CD4-positive, alpha-beta T cell treated with Interleukin-6 for 4 hours (primary cell): ENCODE measurements around the gene ZRANB1.

Experiments
- DNase-seq: peaks from one replicate; pipeline ENCODE4 v3.0.0-alpha.2; 2020; ENCODE audit warnings: mixed read lengths

ZRANB1 gene

DNA sequence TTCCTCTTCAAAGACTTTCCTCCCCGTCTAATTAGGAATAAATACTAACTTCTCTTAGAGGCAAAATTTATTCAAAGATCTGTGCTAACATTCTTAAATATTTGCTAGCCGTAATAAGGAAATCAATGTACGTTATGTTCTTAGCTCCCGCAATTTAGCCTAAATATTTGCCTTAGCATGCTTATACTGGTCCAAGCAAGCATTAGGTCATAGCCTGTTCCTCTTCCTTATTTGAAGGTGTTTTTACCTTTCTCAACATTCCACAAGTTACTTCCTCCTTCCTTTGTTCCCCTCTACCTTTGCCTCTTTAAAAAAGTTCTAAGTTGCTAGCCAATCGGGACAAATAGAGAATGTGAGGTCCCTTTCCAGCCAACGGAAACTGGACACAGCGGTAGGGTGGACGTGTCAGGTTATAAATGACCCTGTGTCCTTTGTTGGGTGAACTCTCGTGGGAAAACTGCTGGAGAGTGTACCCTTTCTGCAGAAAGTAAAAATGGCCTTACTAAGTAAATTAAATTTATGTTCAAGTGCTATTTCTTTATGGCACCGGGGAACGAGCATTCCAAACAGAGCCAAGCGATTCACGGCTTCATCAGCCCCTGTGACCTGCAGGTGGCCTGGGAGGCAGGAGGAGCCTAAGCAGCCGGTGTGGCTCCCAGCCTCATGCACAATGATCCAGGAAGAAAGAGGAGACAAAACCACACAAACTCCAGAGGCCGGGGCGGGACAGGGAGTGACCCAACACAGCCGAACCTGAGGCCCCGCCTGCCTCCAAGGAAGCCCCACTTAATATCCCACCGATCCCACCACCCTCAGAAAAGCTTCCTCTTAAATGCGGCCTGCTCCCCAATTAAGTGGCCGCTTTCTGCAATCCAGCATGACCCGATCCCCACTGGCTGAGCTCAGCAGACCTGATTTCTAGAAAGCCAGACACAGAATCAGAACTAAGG, 67.0 kb downstream of the ZRANB1 start:
- no peak for DNase-seq

DNA sequence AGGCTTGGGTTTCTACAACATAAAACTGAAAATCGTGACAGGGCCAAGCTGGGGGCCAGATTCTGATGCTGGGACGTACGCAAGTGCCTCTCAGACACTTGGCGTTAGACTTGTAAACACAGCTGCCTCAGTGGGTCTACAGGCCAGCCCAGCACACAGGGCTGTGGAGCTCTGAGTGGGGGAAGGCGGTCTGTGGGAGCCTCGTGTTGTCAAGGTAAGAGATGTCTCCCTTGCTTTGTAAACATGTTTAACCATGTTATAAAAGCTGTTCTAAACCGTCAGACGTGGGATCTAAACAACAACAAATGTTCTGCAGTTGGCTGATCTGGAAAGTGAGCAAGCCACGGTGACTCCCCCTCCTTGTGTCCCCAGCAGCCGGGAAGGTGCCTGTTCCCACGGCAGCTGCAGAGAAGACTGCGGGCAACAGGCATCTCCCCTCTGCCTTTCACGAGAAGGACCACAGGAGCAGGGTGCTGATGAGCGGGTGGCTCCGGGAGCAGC, 67.8 kb downstream of the ZRANB1 start:
- DNase-seq: no peak

DNA sequence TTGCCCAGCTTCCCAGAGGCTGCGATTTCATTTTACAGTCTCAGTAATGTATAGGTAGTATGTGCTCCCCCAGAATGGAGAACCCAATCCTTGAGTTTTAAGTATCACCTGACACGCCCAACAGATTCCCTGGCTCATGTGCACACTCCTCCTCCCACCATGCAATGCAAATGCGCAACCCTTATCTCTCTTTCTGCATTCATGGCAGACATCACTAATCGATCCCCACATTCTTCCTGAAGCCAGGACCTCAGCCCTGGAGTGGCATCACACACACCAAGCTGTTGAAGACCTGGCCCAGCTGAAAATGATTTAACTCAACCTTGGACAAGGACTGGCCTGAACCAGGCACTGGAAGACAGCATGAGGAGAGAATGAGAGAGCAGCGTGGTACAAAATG, 68.4 kb downstream of the ZRANB1 start:
- no peak for DNase-seq

DNA sequence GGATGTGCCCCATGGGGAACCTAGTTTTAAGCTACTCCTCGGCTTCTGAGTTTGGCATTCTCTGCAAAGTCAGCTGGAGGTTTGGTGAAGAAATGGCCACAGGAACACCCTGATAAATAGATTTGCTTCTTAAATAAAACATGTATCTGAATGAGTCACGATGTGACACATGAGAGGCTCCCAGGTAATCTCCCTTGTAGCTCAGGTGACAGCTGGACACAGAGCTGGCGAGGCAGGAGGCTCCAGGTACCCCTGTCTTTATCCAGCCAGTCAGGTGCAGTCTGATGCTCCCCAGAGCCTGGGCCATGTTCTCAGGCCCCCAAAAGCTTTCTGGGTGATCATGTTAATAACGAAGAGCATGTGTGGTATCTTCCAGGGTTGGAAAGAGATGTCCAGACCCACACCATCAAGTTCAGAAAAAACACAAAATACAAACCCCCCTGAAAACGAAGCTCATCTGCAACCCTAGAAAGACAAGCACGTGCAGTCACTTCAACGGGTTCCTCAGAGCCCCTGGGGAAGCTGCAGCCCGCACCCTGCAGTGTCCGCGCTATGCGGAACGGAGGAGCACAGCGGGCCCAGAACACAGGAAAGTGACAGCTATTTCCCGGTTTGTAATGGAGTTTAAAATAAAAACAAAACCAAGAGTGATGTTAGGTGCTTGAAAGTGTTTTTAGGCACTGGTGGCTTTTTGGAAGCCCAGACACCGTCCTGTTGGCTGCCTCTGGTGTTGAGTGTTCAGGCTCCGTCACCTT, 69.4 kb downstream of the ZRANB1 start:
- no peak for DNase-seq

DNA sequence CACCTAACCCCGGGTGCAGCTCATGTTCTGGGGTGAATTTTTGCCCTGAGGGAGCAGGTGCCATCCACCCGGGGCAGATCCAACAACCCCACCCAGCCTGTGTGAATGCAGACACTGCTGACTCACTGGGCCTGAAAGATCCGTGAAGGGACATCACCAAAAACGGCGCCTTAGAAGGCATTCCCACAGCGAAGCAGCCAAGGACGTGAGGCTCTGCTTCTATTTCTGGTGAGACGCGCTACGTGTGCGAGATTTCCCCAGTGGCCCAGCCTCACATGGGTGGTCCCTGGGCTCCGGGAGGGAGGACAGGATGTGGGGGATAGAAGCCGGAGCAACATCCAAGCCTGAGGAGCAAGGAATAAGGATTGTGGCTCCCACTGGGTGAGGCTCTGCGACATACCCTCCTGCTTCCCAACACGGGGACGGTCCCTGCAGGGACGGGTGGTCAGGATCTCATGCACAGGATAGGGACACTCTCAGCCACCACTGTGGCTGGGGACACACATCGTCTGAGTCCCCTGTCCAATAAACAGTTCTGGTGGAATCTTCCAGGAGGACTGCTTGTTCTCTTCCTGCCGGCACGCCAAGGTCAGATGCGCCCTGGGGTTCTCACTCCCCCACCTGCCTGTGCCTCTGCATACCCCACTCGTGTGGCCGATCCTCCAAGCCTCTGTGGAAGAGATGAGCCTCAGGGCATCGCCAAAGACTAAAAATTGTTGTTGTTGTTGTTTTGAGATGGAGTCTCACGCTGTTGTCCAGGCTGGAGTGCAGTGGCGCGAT, 70.2 kb downstream of the ZRANB1 start:
- no peak for DNase-seq

DNA sequence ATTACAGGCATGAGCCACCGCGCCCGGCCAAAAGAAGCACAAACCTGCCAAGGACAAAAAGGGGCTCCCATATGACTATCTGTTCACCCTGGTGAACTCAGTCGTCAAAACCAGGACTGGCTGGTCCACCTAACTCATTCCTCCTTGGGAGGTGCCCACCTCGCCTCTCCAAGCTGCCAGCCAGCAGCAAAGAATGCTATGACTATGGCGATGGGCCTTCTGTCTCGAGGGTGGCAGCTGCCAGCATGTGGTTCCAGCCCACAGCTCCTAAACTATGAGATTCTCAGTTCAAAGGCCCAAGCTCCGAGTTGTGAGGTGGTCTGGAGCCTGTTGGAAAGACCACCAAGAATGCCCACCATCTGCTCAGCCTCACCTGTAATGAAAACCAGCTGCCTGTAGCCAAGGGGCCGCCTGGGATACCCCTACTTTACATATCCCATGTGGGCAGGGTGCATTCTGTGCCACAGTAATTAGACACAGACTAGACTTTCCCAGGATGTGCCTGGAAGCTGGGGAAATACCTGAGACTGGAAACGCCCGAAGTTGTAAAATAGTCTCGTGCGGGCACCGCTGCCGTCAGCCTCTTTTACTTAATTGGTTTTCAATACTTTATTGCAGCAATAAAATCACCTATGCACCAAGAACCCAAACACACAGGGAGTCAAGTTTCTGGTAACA, 71.1 kb downstream of the ZRANB1 start:
- no peak for DNase-seq

DNA sequence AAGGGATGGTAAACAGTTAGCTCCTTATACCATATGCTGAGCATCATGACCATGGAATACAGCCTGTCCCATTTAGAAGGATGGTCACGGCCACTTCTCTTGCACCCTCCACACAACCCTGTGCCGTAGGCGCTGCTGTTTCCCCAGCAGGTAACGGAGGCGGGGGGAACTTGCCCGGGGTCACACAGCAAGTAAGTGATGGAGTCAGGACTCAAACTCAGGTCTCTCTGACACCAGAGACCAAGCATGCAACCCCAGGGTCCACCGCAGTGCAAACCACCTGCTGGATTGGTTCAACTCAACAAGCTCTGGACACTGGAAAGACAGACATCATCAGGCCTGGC, 71.6 kb downstream of the ZRANB1 start:
- DNase-seq: no peak

DNA sequence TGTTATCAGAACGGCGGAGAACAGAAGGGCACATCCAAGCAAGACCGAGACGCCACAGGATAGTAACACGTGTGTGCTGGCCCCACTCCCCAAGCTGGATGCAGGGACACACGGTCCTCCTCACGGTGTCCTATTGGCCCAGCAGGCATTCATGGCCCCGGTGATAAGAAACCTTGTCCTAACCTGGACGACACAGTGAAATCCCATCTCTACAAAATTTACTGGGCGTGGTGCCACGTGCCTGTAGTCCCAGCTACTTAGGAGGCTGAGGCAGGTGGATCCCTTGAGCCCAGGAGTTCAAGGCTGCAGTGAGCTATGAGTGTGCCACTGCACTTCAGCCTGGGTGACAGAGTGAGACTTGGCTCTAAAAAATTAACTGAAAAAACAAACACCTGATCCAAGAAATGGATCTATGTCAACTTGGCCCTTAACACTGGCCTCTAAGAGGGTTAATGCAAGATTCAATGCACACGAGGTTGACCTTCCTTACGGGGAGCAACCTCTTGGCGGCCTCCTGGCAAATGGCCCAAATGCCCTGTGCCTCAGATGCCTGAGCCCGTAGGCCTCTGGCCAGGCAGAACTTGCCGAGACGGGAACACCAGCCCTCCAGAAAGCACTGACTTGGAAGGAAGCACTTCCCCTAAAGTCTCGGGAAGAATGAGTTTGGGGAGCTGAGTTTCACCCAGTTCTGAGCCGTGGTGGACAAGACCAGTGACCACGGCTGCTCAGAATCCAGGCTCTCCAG, 72.3 kb downstream of the ZRANB1 start:
- DNase-seq: no peak

DNA sequence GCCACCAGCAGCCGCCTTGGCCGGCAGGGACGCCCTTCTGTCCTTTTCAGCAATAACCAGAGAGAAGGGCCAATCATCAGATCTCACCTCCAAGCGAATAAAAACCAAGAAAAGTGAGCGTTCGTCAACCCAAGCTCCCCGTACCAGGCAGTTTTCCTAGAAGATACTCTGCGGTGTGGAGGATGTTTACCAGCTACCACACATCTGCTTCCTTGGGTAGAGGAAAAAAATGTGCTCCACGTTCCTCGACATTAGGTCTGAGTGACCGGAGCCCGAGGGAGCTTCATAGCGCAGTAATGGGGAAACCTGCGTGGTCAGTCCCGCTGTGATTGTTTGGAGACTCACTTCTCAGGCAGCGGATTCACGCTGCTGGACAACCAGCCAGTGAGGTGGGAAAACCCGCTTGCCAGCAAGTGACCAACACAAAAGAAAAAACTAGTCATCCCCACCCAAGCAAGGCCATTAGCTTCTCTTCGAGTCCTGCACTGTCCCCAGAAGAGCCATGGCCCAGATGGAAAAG, 73.0 kb downstream of the ZRANB1 start:
- no peak for DNase-seq

DNA sequence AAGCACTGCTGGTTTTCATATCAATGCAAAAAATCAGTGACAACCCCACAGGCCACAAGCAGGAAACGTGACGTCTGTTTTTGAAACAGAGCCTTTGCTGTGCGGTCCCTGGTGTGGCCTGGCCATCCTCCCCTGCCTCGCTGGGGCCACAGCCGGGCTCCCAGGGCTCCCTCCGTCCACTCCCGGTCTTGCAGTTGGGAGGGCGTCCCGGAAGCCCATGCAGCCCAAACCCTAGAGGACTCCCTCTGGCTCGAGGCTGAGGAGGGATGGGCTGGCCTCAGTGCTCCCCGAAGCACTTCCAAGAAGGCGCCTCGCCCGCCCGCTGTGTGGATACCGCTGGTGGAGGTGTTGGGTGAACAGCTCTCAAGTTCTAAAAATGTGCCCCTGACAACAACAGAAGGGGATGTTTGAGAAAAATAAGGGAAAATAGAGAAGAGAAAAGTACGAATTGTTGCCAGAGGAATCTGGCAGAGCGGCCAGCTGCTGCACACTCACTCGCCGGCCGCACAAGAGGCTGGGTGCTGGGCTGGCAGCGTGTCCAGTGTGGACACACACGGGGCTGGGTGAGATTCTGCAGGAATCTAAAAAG, 73.5 kb downstream of the ZRANB1 start:
- DNase-seq: no peak

DNA sequence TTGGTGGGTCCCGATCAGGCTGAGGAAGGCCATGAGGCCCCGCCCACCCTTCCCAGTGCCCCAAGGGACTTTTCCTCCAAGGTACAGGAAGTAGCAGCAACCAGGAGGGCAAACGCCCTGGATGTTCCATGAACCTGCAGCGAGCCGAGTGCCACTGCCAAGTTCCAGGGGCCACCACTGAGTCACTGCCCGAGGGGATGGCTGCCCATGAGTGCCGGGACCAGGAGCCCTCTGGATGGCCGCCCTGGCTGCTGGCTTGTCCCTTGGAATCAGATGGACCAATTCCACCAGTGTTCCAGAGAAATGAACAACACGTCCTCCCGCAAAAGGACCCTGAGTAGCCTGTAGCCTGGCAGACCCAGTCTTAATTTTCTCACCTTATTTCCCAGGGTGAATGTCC, 74.2 kb downstream of the ZRANB1 start:
- DNase-seq: no peak

DNA sequence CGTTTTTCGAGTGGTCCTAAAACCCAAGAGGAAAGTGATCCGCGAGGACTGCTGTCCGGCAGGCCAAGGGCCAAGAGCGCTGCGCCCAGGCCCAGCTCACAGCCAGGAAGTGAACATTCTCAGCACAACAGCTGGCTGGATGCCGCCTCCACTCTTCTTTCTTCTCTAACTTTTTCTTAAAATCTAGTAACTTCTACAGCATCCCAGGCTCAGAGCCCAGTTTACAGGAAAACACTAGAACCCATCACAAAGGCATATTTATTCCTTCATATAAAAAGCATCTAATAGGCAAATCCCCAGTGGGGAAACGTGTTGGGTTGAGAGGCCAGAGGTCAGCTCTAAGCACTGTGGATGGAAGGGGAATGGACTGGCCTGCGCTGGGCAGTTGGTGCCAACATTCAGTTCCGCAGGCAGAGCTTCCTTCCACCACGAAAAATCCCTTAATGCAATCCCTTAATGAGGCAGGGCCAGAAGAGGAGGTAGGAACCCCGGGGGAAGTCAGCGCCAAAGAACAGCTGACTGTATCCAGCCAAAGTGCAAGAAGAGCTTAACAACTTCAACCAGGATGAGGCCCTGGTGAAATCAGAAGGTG, 74.8 kb downstream of the ZRANB1 start:
- DNase-seq: no peak

DNA sequence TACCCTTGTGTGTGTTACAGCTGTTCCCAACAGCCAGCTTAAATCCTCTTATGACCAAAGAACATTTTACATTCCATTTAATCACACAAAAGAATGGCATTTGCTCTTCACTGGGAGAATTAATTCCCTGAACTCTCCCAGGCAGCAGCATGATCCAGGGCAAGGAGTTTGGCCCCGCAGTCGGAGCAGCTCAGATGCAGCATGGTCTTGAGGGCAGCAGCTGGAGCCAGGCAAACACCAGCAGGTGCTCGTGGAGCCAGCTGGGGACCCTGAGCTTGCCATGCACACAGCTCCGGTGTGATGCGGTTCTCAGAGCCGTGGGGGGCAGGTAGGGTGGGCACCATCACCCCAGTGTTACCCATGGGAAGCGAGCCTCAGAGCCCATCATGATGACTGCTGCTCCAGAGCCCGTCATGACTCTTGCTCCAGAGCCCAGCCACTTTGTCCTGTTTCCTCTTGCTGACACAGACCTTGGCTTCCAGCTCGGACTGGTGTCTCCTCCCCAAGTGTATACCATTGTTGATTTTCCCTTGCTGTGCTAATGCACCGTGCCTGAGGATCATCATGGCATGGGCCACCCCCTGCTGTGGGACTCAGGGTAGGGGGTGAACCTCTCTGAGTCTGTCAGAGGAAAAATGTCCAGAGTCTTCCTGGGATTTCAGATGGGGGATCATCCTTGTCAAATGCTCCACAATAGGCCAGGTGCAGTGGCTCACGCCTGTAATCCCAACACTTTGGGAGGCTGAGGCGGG, 75.8 kb downstream of the ZRANB1 start:
- DNase-seq: no peak

DNA sequence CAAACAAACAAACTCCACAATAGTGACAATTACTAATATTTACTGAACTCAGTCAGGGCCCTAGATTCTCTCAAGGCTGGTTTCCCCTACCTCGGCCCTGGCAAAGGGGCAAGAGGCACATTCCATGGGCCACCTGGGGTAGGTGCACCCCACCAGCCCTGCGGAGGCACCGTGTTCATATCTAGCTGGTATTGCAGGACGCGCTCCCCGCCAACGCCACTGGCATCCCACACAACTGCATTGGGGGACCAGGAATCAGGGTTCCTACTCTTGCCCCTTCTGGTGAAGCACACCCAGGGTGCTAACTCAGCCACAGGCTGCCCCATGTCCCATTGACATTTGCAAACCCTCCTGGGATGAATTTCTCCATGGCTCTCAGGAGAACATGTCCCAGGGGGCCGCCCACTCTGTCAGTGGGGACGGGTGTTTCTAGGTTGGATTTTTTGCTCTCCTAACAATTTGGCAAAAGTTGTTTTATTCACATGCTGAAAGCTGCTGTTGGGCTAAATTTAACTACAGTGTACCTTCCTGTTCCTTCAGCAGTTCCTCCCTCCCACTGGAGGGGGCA, 76.7 kb downstream of the ZRANB1 start:
- DNase-seq: no peak

DNA sequence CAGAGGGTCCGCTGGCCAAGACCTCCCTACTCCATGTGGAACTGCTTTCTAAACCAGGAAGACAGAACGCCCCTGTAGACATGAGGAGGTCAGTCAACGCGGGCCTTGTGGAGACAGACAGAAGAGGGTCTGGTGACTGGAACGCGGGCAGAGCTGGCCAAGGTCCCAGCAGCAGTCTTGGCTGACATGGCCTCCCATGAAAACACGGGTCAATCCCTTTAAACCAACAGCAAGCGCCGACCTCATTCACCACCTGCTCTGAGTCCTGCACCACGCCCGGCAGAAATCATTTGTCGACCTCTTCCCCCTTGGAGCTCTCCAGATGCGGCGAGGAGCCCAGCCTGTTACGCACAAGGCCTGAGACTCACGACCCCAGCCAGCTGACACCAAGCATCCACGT, 78.5 kb downstream of the ZRANB1 start:
- no peak for DNase-seq

DNA sequence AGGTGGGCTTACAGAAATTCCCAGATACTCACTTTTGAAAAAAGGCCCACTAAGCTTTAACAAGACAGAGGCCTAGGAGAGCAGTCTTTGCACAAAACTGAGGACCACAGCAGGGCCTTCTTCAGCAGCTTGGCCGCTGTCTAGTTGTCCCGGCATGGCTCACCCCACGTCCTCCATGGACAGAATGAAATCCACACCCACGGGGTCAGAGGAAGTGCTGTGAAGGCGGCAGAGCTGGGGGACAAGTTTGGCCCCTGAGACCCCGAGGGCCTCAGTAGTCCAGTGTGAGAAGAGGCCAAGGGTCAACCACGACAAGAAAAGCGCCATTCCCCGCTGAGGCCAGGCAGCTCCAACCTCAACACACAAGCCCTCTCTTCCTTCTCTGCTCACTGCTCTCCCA, 78.9 kb downstream of the ZRANB1 start:
- DNase-seq: no peak

DNA sequence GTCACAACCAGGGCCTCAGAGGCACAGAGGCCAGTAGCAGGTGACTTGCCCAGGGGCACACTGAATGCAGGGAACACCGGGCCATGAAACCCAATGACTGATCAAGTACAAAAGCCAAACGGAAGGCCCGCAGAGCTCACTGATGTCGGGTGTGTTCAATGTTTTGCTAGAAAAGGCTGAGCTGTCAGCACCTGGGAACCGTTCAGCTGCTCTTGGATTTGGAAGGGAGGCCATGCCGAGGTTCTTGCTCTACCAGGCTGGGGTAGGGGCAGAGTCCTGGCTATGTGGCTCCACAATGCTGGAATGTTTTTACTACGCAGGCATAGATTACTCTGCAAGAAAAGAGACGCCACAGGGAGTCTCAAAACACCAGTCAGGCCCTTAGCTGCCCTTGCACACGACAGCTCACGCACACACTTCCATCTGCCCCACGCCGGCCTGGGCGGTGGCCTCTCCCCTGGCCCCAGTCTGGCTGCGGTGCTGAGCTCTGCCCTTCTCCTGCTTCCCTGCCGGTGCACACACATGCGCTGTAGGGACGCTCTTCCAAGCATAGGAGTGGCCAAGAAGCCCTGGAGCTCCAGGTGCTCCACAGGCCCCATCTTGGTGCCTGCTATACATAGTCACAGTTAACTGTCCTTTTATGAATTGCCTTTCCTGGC, 79.9 kb downstream of the ZRANB1 start:
- no peak for DNase-seq

DNA sequence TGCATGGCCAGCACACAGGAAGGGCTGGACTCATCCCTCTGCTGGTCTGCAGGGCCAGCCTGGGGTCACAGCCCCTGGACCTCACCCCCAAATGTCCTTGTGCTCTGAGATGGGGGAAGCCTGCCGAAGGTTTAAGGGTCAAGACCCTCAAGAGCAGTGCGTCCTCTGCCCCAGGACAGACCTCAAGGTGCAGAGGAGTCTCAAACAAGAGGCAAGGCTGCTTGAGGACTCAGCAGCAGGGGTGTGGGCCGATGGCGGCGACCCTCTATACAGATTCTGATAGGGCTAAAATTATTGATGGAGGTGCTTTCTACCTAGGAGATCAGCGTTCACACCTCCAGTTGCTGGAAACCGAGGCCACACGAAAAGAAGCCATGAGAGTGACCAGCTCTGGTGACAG, 80.7 kb downstream of the ZRANB1 start:
- DNase-seq: no peak

DNA sequence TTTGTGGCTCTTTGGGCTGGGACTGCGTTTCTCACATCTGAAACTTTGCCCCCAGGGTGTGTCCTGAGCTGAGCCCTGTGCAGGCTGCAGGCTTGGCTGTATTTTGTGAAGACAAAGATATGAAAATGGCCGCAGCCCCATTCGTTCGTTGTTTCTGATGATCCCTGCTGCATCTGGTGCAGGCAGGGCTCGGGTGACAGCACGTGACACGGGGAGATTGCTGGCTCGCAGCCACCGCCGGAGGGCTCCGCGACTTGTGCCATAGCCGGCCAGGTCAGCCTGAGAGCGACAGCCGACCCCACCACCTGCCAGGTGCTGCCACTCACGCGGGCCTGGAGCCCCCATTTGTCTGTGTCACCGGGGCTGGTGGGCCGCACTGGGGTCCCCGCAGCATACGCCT, 81.3 kb downstream of the ZRANB1 start:
- no peak for DNase-seq
